Measurements from ENCODE around the gene PPP6R2. TPM values are rescaled to one million over a fixed set of nuclear protein-coding genes. Genes with fewer than 3 reads are reported as not detected.
"Not testable (repeated sequence)": the region's sequence is repeated elsewhere in the genome, so short reads cannot be mapped to it uniquely, and the experiment has no call there.

PPP6R2 gene
- total and polyA plus RNA-seq, 11 donors: 29.6 to 68.1 (median 41.5) TPM

DNA sequence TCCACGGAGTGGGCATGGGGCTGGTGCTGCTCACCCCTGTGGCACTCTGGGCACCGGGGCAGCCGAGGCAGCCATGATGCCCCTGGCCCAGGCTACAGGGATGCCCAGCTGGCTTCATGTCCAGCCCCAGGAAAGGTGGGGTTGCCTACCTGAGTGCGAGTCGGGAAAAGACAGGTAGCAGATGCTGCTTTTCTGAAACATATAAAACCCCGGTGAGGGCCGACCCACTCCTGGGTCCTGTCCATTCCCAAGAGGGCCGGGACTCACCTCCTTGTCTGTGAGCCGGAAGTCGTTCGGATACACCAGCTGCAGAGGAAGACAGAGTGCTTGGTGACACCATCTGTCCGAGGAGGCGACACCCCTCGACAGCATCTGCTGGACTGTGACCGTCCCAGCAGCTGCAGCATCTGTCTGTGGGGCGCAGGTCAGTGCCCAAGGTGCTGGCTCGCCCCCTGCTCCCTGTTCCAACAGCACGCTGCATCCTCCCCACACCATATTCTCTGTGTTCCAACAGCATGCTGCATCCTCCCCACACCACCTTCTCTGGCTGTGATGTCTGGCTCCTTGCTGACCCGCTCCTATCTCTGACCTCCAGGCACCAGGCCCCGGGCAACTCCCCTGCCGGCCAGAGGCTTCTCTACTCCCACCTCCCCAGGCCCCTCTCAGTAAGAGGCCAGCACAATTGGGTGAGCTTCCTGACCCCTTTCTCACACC, 24.3 kb upstream of the PPP6R2 start:
- 77 to 84% (median 79%) methylated on average over 17 to 21 of the region's 21 CpGs for whole genome bisulfite sequencing, 4 donors
- intact Hi-C loops (cut with DNase I): no loop called here
- Histone ChIP-seq H3K27ac (no peak overlapping the region), H3K36me3 (no peaks in the 10 kb centered on the region), H3K4me3 (no peak overlapping the region), H3K4me1 (peaks cover 0 to 17% (median 1%) of the 10 kb centered on the region in 12 donors), H3K9me3 (no peaks in the 10 kb centered on the region), H3K27me3 (no peaks in the 10 kb centered on the region)
- no peak for ATAC-seq
- TF ChIP-seq, protein P1, sequence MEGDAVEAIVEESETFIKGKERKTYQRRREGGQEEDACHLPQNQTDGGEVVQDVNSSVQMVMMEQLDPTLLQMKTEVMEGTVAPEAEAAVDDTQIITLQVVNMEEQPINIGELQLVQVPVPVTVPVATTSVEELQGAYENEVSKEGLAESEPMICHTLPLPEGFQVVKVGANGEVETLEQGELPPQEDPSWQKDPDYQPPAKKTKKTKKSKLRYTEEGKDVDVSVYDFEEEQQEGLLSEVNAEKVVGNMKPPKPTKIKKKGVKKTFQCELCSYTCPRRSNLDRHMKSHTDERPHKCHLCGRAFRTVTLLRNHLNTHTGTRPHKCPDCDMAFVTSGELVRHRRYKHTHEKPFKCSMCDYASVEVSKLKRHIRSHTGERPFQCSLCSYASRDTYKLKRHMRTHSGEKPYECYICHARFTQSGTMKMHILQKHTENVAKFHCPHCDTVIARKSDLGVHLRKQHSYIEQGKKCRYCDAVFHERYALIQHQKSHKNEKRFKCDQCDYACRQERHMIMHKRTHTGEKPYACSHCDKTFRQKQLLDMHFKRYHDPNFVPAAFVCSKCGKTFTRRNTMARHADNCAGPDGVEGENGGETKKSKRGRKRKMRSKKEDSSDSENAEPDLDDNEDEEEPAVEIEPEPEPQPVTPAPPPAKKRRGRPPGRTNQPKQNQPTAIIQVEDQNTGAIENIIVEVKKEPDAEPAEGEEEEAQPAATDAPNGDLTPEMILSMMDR (IDR thresholded peaks at IDR 0.05): no peak
- no peak for TF ChIP-seq POLR2A (IDR thresholded peaks at IDR 0.05)
- DNase-seq: no peak

DNA sequence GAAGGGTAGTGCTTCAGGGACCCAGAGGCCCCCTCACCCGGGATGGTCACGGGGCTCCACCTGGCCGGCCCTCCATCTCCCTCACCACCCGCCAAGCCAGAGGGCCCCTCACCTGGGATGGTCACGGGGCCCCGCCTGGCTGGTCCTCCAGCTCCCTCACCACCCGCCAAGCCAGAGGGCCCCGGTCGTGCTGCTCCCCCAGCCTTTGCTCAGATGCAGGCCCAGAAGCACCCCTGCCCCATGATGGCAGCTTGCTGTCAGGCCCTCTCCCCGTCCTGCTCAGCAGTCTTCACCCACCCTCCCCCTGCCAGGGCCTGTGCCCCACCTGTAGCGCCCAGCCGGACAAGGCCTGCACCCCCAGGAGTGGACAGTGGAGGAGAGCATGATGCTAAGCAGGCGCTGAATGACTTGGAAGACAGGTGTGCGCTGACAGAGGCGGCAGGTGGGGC, 23.6 kb upstream of the PPP6R2 start:
- intact Hi-C loops (cut with DNase I): no loop called here
- Histone ChIP-seq H3K36me3 (no peaks in the 10 kb centered on the region), H3K4me1 (peaks cover 0 to 10% (median 1%) of the 10 kb centered on the region in 12 donors), H3K4me3 (no peak overlapping the region), H3K27me3 (no peaks in the 10 kb centered on the region), H3K9me3 (no peaks in the 10 kb centered on the region), H3K27ac (no peak overlapping the region)
- no peak for ATAC-seq
- 90 to 96% (median 93%) methylated on average over 11 to 15 of the region's 15 CpGs for WGBS, 4 donors
- no peak for DNase-seq
- TF ChIP-seq POLR2A (IDR thresholded peaks at IDR 0.05): no peak
- TF ChIP-seq, protein P1 (IDR thresholded peaks at IDR 0.05): no peak

DNA sequence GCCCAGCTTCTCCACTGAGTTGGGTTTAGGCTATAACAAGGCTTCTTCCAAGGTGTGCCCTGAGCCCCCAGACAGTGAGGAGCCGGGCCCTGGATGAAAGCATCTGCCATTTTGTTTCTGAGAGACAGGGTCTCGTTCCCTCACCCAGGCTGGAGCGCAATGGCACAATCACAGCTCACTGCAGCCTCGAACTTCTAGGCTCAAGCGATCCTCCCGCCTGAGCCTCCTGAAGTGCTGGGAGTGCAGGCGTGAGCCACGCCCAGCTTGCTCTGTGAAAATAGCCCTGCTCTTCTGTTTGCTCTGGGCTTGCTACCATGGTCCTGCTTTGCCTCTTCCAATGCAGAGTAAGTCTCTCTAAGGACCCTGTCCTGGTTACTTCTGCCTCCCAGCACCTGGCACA, 23.0 kb upstream of the PPP6R2 start:
- WGBS, 4 donors: 82 to 92% (median 91%) methylated on average over 5 to 8 of the region's 8 CpGs

DNA sequence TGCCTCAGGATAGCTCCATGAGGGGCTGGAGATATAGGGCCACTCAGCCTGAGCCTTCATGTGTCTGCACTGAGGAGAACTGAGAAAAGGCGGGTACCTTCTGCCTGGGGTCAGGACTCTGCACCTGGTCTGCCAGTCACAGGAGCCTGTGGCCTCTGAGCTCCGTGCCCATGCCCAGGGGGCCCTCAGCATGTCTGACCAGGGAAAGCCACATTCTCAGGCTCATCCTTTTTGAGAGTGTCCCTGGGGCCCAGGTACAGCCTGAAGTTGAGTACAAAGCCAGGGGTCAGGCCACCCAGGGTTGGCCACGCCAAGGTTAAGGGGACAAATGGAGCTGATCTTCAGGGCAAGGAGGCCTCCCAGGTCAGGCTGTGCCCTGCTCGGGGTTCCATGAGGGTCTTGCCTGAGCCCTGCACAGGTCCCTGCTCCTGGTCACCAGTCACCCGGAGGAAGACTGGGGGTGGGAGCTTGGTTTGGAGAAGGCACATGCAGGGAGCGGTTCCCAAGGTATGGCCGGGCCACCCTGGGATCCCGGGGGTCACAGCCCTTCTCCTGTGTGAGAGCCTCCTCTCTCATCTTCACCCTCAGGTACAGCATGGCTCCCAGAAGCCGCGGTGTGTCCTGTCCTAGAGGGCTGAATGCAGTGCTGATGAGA, 22.3 kb upstream of the PPP6R2 start:
- 79 to 91% (median 85%) methylated on average over 8 to 10 of the region's 10 CpGs for WGBS, 4 donors
- Histone ChIP-seq H3K27ac (no peak overlapping the region), H3K4me1 (peaks cover 0 to 3% (median 0%) of the 10 kb centered on the region in 12 donors), H3K27me3 (no peaks in the 10 kb centered on the region), H3K9me3 (no peaks in the 10 kb centered on the region), H3K36me3 (no peaks in the 10 kb centered on the region), H3K4me3 (no peak overlapping the region)
- TF ChIP-seq POLR2A (IDR thresholded peaks at IDR 0.05): no peak
- TF ChIP-seq, protein P1 (IDR thresholded peaks at IDR 0.05): no peak
- ATAC-seq (no peak), DNase-seq (no peak)
- intact Hi-C loops (cut with DNase I): no loop called here

More for the DNA sequence above, 23.0 kb upstream of the PPP6R2 start:
- peaks cover 0 to 4% (median 0%) of the 10 kb centered on the region in 12 donors for H3K4me1 ChIP-seq
- intact Hi-C loops (cut with DNase I): no loop called here
- DNase-seq (no peak), ATAC-seq (no peak)
- H3K4me3 ChIP-seq: no peak overlapping the region
- no peaks in the 10 kb centered on the region for H3K27me3 ChIP-seq
- no peak overlapping the region for H3K27ac ChIP-seq
- TF ChIP-seq POLR2A (IDR thresholded peaks at IDR 0.05): no peak
- TF ChIP-seq, protein P1 (IDR thresholded peaks at IDR 0.05): no peak
- no peaks in the 10 kb centered on the region for H3K36me3 ChIP-seq
- H3K9me3 ChIP-seq: no peaks in the 10 kb centered on the region

DNA sequence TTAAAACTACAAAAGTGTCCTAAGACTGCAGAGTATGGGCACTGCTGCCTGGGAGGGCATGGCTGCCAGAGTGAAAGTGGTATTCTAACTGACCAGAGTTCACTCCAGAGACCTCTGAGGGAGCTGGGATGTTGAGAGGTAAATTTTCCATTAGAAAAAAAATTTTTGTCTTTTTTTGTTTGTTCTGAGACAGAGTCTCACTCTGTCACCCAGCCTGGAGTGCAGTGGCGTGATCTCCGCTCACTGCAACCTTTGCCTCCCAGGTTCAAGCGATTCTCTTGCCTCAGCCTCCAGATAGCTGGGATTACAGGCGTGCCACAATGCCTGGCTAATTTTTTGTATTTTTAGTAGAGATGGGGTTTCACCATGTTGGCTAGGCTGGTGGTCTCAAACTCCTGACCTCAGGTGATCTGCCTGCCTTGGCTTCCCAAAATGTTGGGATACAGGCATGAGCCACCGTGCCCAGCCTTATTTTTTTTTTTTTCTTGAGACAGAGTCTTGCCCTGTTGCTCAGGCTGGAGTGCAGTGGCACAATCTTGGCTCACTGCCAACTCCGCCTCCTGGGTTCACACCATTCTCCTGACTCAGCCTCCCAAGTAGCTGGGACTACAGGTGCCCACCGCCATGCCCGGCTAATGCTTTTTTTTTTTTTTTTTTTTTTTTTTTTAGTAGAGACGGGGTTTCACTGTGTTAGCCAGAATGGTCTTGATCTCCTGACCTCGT, 20.6 kb upstream of the PPP6R2 start:
- WGBS, 4 donors: 83 to 91% (median 89%) methylated on average over 9 to 10 of the region's 10 CpGs
- intact Hi-C loops (cut with DNase I): not testable (repeated sequence)

More for the DNA sequence above, 20.6 kb upstream of the PPP6R2 start:
- not testable (repeated sequence) for H3K9me3 ChIP-seq, H3K27ac ChIP-seq, H3K4me3 ChIP-seq, H3K27me3 ChIP-seq, DNase-seq, H3K36me3 ChIP-seq, ATAC-seq
- peaks cover 0 to 12% (median 8%) of the 10 kb centered on the region in 12 donors for H3K4me1 ChIP-seq
